ENCODE data around the gene SLC49A3.

GRCh38 chr4:665381-665750 is 23.6 kb downstream of the SLC49A3 start:
- TF ChIP-seq POLR2A (IDR thresholded peaks at IDR 0.05; ENCODE audit: low read length) (no peak), GATA1 (IDR thresholded peaks at IDR 0.05; ENCODE audit: low read depth, low read length) (no peak)

Measured in erythroblast (primary cell).